Fibroblast of the aortic adventitia (primary cell): Measurements from ENCODE around the gene SHB. TPM values are rescaled to one million over a fixed set of nuclear protein-coding genes. Genes with fewer than 3 reads are reported as not detected.
A peak's percentile ranks its signal among the peaks of the same experiment; 100 is the strongest.

ENCODE experiments used
- DNase-seq: peaks from one replicate; pipeline ENCODE4 v3.0.0-alpha.2; 2010; ENCODE audit warnings: low read depth
- H3K4me3 ChIP-seq: 2 replicates; pipeline ENCODE4 v1.5.1; 2011; ENCODE audit warnings: low read depth, mild to moderate bottlenecking, control low read depth, low read length, moderate library complexity
- CTCF ChIP-seq: IDR thresholded peaks from 2 replicates; pipeline ENCODE4 v1.5.1; 2011; ENCODE audit warnings: mild to moderate bottlenecking, low read length, control low read depth, inconsistent platforms; ENCODE audit not compliant: insufficient read depth
- total RNA-seq: library from RNA; depleted of rRNA; stranded (reverse); fragments of >200 nt; gene quantifications from 2 replicates; pipeline ENCODE4 v1.2.3, GENCODE V29; 2012; ENCODE audit warnings: low replicate concordance

SHB gene
- total RNA-seq, 1 donor, result 26.5 TPM

GRCh38 chr9:38064842-38065368 is 4.1 kb downstream of the SHB start:
- H3K4me3 ChIP-seq, result peak overlapping the region; percentile 92
- no peak for TF ChIP-seq CTCF
- DNase-seq, result no peak

DNA sequence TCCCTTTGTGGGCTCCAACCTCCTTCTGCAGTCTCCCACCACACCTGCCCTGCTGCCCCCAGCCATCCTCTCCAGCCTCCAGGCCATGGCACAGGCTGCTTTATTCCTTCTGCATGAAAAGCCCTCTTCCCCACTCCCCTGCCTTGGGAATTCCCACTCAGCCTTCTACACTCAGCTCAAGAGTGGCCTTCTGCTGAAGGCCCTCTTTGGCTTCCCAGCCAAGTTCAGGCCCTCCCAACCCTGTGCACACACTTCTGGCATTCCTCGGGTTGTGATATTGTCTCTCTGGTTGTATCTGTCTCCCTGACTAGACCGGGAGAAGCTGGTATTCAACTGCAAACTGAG is 5.7 kb downstream of the SHB start:
- DNase-seq, result no peak
- peak overlapping the region; percentile 9 for H3K4me3 ChIP-seq
- TF ChIP-seq CTCF, result no peak

- no peak for TF ChIP-seq CTCF
- H3K4me3 ChIP-seq, result no peak overlapping the region
- peak; percentile 70 for DNase-seq
Observed at GRCh38 chr9:38062498-38063362, 6.3 kb downstream of the SHB start.

DNA sequence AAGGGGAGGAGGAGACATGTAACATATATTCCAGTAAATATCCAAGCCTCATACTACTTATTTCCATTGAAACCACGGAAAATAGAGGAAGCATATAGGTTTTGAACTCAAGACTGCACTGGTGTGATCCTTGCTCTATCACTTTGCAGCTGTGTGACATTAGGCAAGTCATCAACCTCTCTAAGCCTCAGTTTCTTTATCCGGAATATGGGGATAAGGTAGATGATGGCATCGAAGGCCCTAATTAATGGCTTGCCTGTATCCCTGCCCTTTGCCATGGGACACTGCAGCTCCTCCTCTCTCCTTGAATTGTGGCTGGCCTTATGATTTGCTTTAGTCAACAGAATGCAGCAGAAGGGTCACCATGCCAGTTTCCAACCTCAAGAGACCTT is 6.9 kb downstream of the SHB start:
- DNase-seq, result no peak
- no peak overlapping the region for H3K4me3 ChIP-seq
- TF ChIP-seq CTCF, result no peak

- DNase-seq, result no peak
- TF ChIP-seq CTCF, result no peak
- H3K4me3 ChIP-seq, result no peak overlapping the region
Observed at GRCh38 chr9:38061326-38061977, 7.6 kb downstream of the SHB start.

- H3K4me3 ChIP-seq, result no peak overlapping the region
- no peak for DNase-seq
- no peak for TF ChIP-seq CTCF
Observed at GRCh38 chr9:38060681-38061080, 8.3 kb downstream of the SHB start.
